Right kidney (tissue), 1 donor: ENCODE data around the gene RBM33.

Source experiments
- DNase-seq: peaks from one replicate; pipeline ENCODE4 v3.0.0-alpha.2; 2016

The RBM33 gene

GRCh38 chr7:155724327-155725005 is 80.0 kb downstream of the RBM33 start:
- no peak for DNase-seq

- no peak for DNase-seq
These were observed 80.5 kb downstream of the RBM33 start for GRCh38 chr7:155725006-155725355.

GRCh38 chr7:155727616-155728015 is 83.2 kb downstream of the RBM33 start:
- no peak for DNase-seq

GRCh38 chr7:155728116-155728515 is 83.7 kb downstream of the RBM33 start:
- DNase-seq, result no peak

GRCh38 chr7:155729847-155730246 is 85.4 kb downstream of the RBM33 start:
- DNase-seq, result no peak

- no peak for DNase-seq
These were observed 86.9 kb downstream of the RBM33 start for GRCh38 chr7:155731380-155731779.

- DNase-seq, result no peak
These were observed 87.4 kb downstream of the RBM33 start for GRCh38 chr7:155731871-155732270.

GRCh38 chr7:155732286-155732685 is 87.8 kb downstream of the RBM33 start:
- DNase-seq, result no peak

GRCh38 chr7:155733582-155734444 is 89.4 kb downstream of the RBM33 start:
- DNase-seq, result no peak

- DNase-seq, result no peak
These were observed 90.0 kb downstream of the RBM33 start for GRCh38 chr7:155734445-155734809.

GRCh38 chr7:155735442-155736115 is 91.1 kb downstream of the RBM33 start:
- no peak for DNase-seq

- DNase-seq, result no peak
These were observed 93.1 kb downstream of the RBM33 start for GRCh38 chr7:155737590-155737989.

- no peak for DNase-seq
These were observed 93.6 kb downstream of the RBM33 start for GRCh38 chr7:155738104-155738503.

- no peak for DNase-seq
These were observed 94.4 kb downstream of the RBM33 start for GRCh38 chr7:155738652-155739537.

GRCh38 chr7:155739538-155740143 is 95.2 kb downstream of the RBM33 start:
- DNase-seq, result no peak

GRCh38 chr7:155741082-155741481 is 96.6 kb downstream of the RBM33 start:
- DNase-seq, result no peak

GRCh38 chr7:155741805-155742204 is 97.3 kb downstream of the RBM33 start:
- DNase-seq, result no peak

GRCh38 chr7:155743177-155743576 is 98.7 kb downstream of the RBM33 start:
- DNase-seq, result no peak

- DNase-seq, result no peak
These were observed 100.7 kb downstream of the RBM33 start for GRCh38 chr7:155744971-155745683.

GRCh38 chr7:155745737-155746136 is 101.3 kb downstream of the RBM33 start:
- DNase-seq, result no peak

- DNase-seq, result no peak
These were observed 101.7 kb downstream of the RBM33 start for GRCh38 chr7:155746188-155746587.
